HAP-1 (cell line): Measurements from ENCODE around the gene CCDC9B.

Source experiments
- DNase-seq, 2 experiments: peaks; one replicate each; pipeline ENCODE4 v3.0.0-alpha.2; 2016 to 2020; ENCODE audit warnings: low spot score in 2 of 2
- H3K27me3 ChIP-seq: fragments of 250-450 bp; sonication (Bioruptor Pico); 2 replicates; pipeline ENCODE4 v1.5.1; 2020; ENCODE audit warnings: low read depth, mild to moderate bottlenecking, moderate library complexity
- H3K36me3 ChIP-seq: fragments of 250-450 bp; sonication (Bioruptor Pico); replicated peaks from 2 replicates; pipeline ENCODE4 v1.5.1; 2020; ENCODE audit warnings: mild to moderate bottlenecking
- H3K4me1 ChIP-seq: fragments of 250-450 bp; sonication (Bioruptor Pico); 2 replicates; pipeline ENCODE4 v1.5.1; 2020; ENCODE audit warnings: mild to moderate bottlenecking
- H3K4me3 ChIP-seq: fragments of 250-450 bp; sonication (Bioruptor Pico); 2 replicates; pipeline ENCODE4 v1.5.1; 2020; ENCODE audit warnings: mild to moderate bottlenecking, moderate library complexity
- H3K9me3 ChIP-seq: fragments of 250-450 bp; sonication (Bioruptor Pico); 2 replicates; pipeline ENCODE4 v1.5.1; 2020; ENCODE audit warnings: mild to moderate bottlenecking, moderate library complexity
- in situ Hi-C: fragments of 300-500 bp; cut with MboI; formaldehyde crosslinking; loops from 3 replicates; pipeline ENCODE4 v1.14.3; 2020; ENCODE audit warnings: low sequenced_read_pairs, inconsistent platforms, mixed read lengths

The CCDC9B gene

DNA sequence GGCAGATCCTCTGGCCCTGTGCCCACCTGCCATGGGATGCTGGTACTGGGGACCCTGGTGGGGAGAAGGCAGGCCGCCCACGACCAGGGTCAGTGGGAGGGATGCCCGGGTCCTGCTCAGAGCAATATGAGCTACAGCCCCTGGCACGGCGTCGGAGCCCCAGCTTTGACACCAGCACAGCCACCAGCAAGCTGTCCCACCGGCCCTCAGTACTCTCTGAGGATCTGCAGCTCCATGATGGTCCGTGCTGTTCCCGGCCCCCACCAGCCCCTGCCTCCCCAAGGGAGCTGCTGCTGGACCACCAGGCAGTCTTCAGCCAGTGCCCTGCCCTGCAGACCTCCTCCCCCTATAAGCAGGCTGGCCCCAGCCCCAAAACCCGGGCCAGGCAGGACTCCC lies 28.7 kb upstream of the CCDC9B start:
- Histone ChIP-seq H3K4me3 (no peak overlapping the region), H3K4me1 (peaks cover 7% of the 10 kb centered on the region), H3K27me3 (no peaks in the 10 kb centered on the region), H3K36me3 (no peaks in the 10 kb centered on the region), H3K9me3 (no peaks in the 10 kb centered on the region)
- in situ Hi-C loops, result no loop called here
- DNase-seq, result no peak

DNA sequence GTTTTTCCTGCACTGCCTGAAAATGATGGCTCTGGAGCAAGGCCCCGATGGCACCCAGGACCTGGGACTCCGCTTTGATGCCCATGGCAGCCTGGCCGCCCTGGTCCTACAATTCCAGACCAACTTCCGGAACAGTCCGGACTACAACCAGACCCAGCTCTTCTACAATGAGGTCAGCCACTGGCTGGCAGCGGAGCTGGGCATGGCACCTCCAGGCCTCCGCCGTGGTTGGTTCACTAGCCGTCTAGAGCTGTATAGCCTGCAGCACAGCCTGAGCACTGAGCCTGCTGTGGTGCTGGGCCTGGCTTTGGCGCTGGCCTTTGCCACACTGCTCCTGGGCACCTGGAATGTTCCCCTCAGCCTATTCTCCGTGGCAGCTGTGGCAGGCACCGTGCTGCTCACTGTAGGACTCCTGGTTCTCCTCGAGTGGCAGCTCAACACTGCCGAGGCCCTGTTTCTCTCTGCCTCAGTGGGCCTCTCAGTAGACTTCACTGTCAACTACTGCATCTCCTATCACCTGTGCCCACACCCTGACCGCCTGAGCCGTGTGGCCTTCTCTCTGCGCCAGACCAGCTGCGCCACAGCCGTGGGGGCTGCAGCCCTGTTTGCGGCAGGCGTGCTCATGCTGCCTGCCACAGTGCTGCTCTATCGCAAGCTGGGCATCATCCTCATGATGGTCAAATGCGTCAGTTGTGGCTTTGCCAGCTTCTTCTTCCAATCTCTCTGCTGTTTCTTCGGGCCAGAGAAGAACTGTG lies 28.2 kb upstream of the CCDC9B start:
- peaks cover 7% of the 10 kb centered on the region for H3K4me1 ChIP-seq
- H3K36me3 ChIP-seq, result no peaks in the 10 kb centered on the region
- in situ Hi-C loops, result no loop called here
- H3K27me3 ChIP-seq, result no peaks in the 10 kb centered on the region
- no peaks in the 10 kb centered on the region for H3K9me3 ChIP-seq
- H3K4me3 ChIP-seq, result no peak overlapping the region
- DNase-seq, result no peak

DNA sequence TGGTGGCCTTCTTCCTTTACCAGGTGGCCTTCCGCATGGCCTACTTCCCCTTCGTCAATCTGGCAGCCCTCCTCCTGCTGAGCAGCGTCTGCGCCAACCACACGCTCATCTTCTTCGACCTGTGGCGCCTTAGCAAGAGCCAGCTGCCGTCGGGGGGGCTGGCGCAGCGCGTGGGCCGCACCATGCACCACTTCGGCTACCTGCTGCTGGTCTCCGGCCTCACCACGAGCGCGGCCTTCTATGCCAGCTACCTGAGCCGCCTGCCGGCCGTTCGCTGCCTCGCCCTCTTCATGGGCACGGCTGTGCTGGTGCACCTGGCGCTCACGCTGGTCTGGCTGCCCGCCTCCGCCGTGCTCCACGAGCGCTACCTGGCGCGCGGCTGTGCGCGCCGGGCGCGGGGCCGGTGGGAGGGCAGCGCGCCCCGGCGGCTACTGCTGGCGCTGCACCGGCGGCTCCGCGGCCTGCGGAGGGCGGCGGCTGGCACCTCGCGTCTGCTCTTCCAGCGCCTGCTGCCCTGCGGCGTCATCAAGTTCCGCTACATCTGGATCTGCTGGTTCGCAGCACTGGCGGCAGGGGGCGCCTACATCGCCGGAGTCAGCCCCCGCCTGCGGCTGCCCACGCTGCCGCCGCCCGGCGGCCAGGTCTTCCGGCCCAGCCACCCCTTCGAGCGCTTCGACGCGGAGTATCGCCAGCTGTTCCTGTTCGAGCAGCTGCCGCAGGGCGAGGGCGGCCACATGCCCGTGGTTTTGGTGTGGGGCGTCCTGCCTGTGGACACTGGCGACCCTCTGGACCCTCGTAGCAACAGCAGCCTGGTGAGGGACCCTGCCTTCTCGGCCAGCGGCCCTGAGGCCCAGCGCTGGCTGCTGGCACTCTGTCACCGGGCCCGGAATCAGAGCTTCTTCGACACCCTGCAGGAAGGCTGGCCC lies 27.2 kb upstream of the CCDC9B start:
- peaks cover 7% of the 10 kb centered on the region for H3K4me1 ChIP-seq
- in situ Hi-C loops, result no loop called here
- peak; percentile 89 to 90 for DNase-seq
- H3K27me3 ChIP-seq, result no peaks in the 10 kb centered on the region
- H3K4me3 ChIP-seq, result peak overlapping the region; percentile 10
- no peaks in the 10 kb centered on the region for H3K9me3 ChIP-seq
- no peaks in the 10 kb centered on the region for H3K36me3 ChIP-seq

DNA sequence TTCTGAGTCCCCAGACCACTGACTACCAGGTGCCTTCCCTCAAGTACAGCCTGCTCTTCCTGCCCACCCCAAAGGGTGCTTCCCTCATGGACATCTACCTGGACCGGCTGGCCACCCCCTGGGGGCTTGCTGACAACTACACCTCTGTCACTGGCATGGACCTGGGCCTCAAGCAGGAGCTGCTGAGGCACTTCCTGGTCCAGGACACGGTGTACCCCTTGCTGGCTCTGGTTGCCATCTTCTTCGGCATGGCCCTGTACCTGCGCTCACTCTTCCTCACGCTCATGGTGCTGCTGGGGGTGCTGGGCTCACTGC lies 26.6 kb upstream of the CCDC9B start:
- in situ Hi-C loops, result no loop called here
- H3K27me3 ChIP-seq, result no peaks in the 10 kb centered on the region
- H3K4me3 ChIP-seq, result no peak overlapping the region
- H3K36me3 ChIP-seq, result no peaks in the 10 kb centered on the region
- no peak for DNase-seq
- H3K9me3 ChIP-seq, result no peaks in the 10 kb centered on the region
- H3K4me1 ChIP-seq, result peaks cover 7% of the 10 kb centered on the region

DNA sequence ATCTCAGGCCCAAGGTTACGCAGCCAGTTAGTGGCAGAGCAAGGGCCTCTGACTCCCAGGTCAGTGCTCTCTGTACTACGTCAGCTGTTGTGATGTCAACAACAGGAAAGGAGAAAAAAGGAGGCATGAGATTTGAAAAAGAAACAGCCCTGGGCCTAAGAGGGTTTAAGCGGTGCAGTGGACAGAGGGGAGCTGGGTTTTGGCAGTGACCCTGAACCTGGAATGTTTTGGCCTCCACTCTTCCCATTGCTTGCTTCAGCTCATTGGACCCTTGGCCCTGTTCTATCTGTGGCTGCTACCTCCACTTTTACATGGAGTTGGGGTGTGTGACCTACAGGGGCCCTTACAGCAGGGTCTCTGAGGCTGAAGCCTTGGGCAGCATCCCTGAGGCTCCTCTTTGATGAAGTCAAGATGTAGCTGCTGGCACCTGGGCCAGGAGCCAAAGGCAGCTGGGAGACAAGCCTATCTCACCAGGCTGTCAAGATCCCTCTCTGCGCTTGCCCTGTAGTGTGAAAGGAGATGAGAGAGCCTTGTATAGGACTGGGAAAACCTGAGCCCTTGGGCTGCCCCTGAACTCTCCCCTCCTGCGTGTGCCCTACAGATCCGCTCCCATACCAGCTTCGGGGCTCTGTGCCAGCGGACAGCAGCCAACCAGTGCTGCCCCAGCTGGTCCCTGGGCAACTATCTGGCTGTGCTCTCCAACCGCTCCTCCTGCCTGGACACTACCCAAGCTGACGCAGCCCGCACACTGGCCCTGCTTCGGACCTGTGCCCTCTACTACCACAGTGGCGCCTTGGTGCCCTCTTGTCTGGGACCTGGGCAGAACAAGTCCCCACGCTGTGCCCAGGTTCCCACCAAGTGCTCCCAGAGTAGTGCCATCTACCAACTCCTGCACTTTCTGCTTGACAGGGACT lies 26.0 kb upstream of the CCDC9B start:
- Histone ChIP-seq H3K36me3 (no peaks in the 10 kb centered on the region), H3K27me3 (no peaks in the 10 kb centered on the region), H3K9me3 (no peaks in the 10 kb centered on the region), H3K4me3 (no peak overlapping the region), H3K4me1 (peaks cover 7% of the 10 kb centered on the region)
- in situ Hi-C loops, result no loop called here
- no peak for DNase-seq

DNA sequence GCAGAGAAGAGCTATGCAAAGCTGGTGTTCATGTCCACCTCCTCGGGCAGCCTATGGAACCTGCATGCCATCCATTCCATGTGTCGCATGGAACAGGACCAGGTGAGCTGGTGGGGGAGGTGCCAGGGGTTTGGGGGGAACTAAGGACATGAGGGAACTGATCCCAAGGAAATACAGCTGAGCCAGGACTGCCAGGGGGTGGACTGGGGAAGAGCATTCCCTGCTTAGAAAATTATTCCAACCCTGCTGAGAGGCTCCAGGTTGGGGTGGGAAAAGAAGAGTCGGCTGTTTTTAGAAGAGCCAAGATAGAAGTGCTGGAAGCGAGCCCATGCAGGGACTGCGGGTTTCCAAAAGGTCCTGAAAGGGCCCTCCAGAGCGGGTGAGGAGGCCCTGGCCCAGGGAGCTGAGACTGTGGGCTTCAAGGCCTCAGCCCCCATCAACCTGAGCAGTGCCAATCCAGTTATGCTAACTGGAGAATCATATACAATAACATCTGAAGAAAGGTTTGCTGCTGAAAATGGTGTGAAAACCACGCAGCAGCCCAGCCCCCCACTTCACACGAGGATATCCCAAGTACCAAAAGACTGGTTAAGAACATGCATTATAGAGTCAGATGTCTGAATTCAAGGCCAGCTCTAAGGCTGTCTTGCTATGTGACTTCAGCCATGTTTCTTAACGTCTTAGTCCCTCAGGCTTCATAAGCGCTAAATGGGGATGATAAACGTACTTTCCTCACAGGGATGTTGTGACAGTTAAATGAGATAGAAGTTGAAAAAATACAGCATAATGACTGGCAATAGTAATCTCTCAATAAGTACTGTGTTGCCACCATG lies 25.1 kb upstream of the CCDC9B start:
- H3K27me3 ChIP-seq, result no peaks in the 10 kb centered on the region
- no peaks in the 10 kb centered on the region for H3K36me3 ChIP-seq
- DNase-seq, result no peak
- peaks cover 7% of the 10 kb centered on the region for H3K4me1 ChIP-seq
- H3K9me3 ChIP-seq, result no peaks in the 10 kb centered on the region
- in situ Hi-C loops, result no loop called here
- no peak overlapping the region for H3K4me3 ChIP-seq

DNA sequence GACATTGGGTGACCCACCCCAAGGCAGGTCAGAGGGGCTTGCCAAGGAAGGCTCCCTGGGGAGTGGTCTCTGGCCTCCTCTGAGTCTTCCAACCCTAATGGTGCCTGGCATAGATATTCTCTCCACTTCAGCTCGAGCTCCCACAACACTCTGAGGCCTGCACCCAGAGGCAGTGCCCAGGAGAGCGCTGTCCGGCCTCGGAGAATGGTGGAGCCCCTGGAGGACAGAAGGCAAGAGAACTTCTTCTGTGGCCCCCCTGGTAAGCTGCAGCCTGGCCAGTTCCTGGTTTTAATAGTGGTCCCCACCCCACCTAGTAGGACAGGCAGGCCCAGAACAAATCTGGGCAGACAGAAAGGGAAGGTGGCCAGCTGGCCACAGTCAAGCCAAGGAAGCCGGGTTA lies 24.3 kb upstream of the CCDC9B start:
- Histone ChIP-seq H3K9me3 (no peaks in the 10 kb centered on the region), H3K4me1 (peaks cover 7% of the 10 kb centered on the region), H3K27me3 (no peaks in the 10 kb centered on the region), H3K36me3 (no peaks in the 10 kb centered on the region), H3K4me3 (no peak overlapping the region)
- no peak for DNase-seq
- in situ Hi-C loops, result no loop called here

DNA sequence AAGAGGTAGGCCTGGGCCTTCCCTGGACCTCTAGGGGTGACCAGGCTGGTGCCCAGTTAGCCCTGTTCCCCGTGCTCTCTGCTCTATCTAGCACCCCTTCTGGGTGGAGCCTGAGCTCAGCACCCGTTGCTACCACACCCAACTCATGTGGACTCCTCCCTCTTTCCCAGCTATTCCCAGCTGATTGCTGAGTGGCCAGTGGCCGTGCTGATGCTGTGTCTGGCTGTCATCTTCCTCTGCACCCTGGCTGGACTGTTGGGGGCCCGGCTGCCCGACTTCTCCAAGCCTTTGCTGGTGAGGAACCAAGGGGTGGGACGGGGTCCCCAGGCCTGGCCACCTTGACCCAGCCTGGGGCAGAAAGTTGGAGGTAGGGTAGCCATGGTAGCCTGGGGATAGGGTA lies 23.5 kb upstream of the CCDC9B start:
- Histone ChIP-seq H3K9me3 (no peaks in the 10 kb centered on the region), H3K4me1 (peaks cover 7% of the 10 kb centered on the region), H3K27me3 (no peaks in the 10 kb centered on the region), H3K4me3 (no peak overlapping the region), H3K36me3 (no peaks in the 10 kb centered on the region)
- DNase-seq, result no peak
- in situ Hi-C loops, result no loop called here

DNA sequence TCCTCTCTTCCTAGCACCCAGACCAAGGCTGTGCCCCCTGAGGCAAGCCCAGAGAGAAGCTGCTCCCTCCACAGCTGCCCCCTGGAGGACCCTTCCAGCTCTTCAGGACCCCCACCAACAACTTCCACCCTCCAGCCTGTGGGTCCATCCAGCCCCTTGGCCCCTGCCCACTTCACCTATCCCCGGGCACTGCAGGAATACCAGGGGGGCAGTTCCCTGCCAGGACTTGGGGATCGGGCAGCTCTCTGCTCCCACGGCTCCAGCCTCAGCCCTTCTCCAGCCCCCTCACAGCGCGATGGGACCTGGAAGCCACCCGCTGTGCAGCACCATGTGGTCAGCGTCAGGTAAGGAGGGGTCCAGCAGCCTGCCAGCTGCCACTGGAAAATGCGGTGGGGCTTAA lies 22.9 kb upstream of the CCDC9B start:
- in situ Hi-C loops, result no loop called here
- Histone ChIP-seq H3K4me1 (peaks cover 7% of the 10 kb centered on the region), H3K4me3 (no peak overlapping the region), H3K27me3 (no peaks in the 10 kb centered on the region), H3K36me3 (no peaks in the 10 kb centered on the region), H3K9me3 (no peaks in the 10 kb centered on the region)
- no peak for DNase-seq

DNA sequence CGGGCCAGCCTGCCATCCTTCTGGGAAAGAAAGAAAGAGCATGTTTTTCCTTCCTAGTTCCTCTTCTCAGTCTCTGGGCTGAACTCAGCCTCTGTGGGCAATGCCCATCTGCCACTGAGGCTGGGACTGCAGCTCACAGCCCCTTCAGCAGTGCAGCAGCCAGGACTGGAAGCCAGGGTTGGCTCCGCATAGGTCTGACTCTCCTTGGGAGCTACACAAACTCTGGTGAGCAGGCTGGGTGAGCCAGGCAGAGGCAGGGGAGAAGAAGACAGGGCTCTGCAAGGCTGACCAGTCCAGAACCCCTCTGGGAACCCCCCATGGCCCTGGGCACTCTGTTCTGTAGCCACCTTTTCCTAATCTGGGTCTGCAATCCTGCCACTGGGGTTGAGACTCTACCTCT lies 20.9 kb upstream of the CCDC9B start:
- Histone ChIP-seq H3K9me3 (no peaks in the 10 kb centered on the region), H3K4me1 (peaks cover 4% of the 10 kb centered on the region), H3K36me3 (no peaks in the 10 kb centered on the region), H3K4me3 (no peak overlapping the region), H3K27me3 (no peaks in the 10 kb centered on the region)
- in situ Hi-C loops, result no loop called here
- DNase-seq, result no peak

DNA sequence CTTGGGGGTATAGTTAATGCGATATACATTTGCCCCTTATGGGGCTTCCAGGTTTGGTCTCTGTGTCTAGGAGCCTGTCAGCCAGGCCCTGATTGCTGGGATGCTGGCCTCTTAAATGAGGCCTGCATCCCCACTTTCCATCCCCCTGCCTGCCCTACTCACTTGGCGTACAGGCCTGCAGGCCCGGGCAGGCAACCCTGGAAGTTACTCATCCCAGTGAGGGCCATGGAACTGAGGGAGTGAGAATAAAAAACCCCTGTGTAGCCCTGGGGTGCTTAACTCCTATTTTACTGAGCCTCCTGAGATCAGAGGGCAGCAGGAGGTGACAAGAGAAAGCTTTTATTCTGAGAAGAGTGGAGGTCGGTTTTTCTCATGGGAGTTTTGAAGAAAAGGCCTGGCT lies 19.3 kb upstream of the CCDC9B start:
- H3K4me3 ChIP-seq, result no peak overlapping the region
- H3K4me1 ChIP-seq, result peaks cover 4% of the 10 kb centered on the region
- in situ Hi-C loops, result no loop called here
- H3K9me3 ChIP-seq, result no peaks in the 10 kb centered on the region
- no peaks in the 10 kb centered on the region for H3K27me3 ChIP-seq
- no peaks in the 10 kb centered on the region for H3K36me3 ChIP-seq
- no peak for DNase-seq

DNA sequence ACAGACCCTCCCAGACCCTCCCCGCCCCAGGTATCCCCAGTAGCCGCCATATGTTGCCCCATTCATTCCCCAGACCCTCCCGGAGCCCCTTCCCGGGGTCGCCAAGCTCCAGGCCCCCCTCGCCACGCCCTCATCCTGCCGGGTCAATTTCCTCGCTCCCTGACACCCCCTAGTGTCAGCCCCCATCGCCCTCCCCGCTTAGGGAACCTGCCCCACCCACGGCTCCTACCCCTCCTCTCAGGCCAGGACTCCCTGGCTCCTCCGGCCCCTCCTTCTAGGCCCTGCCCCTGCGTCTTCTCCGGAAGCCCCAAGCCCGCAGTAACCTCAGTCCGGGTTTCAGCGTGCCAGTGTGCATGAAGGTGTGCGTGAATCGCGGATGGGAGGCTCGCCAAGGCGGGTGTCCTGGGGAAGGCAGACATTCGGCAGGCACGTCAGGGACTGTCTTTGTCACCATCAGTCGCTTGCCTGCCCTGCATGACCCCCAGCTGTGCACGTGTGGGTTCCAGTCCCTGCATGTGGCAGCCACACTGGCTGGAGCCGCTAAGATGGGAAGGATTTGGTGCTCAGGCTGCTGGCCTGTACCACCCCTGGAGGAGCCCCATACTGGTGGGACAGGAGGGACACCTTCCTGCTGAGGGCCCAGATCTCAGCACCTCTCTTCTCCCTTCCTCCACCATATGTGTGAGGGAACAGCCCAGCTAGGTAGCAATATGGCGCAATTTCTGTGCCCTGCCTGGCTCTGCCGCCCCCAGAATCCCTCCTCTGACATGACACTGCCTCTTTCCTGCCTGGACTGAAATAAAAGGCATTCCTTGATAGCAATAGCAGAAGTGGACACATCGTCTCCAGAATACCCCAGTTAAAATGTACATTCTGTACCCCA lies 18.0 kb upstream of the CCDC9B start:
- H3K4me1 ChIP-seq, result peaks cover 4% of the 10 kb centered on the region
- in situ Hi-C loops, result no loop called here
- H3K27me3 ChIP-seq, result no peaks in the 10 kb centered on the region
- peak in 1 of 2 experiments; percentile 68 for DNase-seq
- peak overlapping the region; percentile 44 for H3K4me3 ChIP-seq
- H3K9me3 ChIP-seq, result no peaks in the 10 kb centered on the region
- H3K36me3 ChIP-seq, result no peaks in the 10 kb centered on the region
